ENCODE data around the gene PNMA8B. TPM values are rescaled to one million over a fixed set of nuclear protein-coding genes. Genes with fewer than 3 reads are reported as not detected.

The PNMA8B gene
- polyA plus RNA-seq, 1 donor from 2014 or later = 10.1 TPM

DNA sequence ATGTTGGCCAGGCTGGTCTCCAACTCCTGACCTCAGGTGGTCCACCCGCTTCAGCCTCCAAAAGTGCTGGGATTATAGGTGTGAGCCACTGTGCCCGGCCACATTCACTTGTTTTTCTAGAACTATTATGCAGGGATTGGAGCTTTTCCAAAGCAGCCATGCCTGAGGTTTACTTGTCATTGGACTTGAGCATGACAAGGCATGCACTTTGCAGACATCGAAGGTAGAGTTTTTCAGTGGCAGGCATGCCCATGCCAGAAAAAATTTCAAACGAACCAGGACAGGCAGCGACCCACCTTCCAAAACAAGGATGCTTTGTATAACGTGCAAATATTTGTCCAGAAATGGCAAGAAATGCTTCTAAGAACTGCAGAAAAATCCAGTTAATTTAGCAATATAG lies 42.0 kb downstream of the PNMA8B start:
- Histone ChIP-seq H3K4me2 (ENCODE audit: low read length) (no peak overlapping the region), H3K27ac (ENCODE audit: low read length) (no peak overlapping the region), H3K9me2 (ENCODE audit: insufficient read depth, low read length) (no peaks in the 10 kb centered on the region), H3K4me3 (ENCODE audit: low read length) (no peak overlapping the region), H2AFZ (ENCODE audit: low read depth, low read length) (no peak overlapping the region), H4K20me1 (ENCODE audit: insufficient read depth) (no peaks in the 10 kb centered on the region), H3K27me3 (ENCODE audit: insufficient read depth, low read depth, low read length) (no peaks in the 10 kb centered on the region), H3K79me2 (replicated peaks; ENCODE audit: insufficient read depth, low read length) (no peaks in the 10 kb centered on the region), H3K36me3 (ENCODE audit: insufficient read depth, low read length) (no peaks in the 10 kb centered on the region), H3K9ac (ENCODE audit: low read length) (no peak overlapping the region), H3K9me3 (ENCODE audit: low read length) (no peaks in the 10 kb centered on the region), H3F3A (ENCODE audit: insufficient read depth, low read length, poor library complexity, severe bottlenecking) (no peaks in the 10 kb centered on the region)
- TF ChIP-seq RAD21 (conservative IDR thresholded peaks at IDR 0.05) (no peak), EP300 (conservative IDR thresholded peaks at IDR 0.05; ENCODE audit: poor library complexity, severe bottlenecking) (no peak), POLR2AphosphoS5 (IDR thresholded peaks at IDR 0.05) (no peak), EZH2 (IDR thresholded peaks at IDR 0.05; ENCODE audit: borderline replicate concordance, insufficient read depth, low read length, poor library complexity, severe bottlenecking) (no peak), MXI1 (conservative IDR thresholded peaks at IDR 0.05; ENCODE audit: poor library complexity, severe bottlenecking) (no peak), SMC3 (conservative IDR thresholded peaks at IDR 0.05; ENCODE audit: poor library complexity) (no peak), TAF1 (IDR thresholded peaks at IDR 0.05; ENCODE audit: low read depth) (no peak)
- TF ChIP-seq, protein P1, sequence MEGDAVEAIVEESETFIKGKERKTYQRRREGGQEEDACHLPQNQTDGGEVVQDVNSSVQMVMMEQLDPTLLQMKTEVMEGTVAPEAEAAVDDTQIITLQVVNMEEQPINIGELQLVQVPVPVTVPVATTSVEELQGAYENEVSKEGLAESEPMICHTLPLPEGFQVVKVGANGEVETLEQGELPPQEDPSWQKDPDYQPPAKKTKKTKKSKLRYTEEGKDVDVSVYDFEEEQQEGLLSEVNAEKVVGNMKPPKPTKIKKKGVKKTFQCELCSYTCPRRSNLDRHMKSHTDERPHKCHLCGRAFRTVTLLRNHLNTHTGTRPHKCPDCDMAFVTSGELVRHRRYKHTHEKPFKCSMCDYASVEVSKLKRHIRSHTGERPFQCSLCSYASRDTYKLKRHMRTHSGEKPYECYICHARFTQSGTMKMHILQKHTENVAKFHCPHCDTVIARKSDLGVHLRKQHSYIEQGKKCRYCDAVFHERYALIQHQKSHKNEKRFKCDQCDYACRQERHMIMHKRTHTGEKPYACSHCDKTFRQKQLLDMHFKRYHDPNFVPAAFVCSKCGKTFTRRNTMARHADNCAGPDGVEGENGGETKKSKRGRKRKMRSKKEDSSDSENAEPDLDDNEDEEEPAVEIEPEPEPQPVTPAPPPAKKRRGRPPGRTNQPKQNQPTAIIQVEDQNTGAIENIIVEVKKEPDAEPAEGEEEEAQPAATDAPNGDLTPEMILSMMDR (IDR thresholded peaks at IDR 0.05; ENCODE audit: poor library complexity, severe bottlenecking) = no peak
- TF ChIP-seq, protein P2, sequence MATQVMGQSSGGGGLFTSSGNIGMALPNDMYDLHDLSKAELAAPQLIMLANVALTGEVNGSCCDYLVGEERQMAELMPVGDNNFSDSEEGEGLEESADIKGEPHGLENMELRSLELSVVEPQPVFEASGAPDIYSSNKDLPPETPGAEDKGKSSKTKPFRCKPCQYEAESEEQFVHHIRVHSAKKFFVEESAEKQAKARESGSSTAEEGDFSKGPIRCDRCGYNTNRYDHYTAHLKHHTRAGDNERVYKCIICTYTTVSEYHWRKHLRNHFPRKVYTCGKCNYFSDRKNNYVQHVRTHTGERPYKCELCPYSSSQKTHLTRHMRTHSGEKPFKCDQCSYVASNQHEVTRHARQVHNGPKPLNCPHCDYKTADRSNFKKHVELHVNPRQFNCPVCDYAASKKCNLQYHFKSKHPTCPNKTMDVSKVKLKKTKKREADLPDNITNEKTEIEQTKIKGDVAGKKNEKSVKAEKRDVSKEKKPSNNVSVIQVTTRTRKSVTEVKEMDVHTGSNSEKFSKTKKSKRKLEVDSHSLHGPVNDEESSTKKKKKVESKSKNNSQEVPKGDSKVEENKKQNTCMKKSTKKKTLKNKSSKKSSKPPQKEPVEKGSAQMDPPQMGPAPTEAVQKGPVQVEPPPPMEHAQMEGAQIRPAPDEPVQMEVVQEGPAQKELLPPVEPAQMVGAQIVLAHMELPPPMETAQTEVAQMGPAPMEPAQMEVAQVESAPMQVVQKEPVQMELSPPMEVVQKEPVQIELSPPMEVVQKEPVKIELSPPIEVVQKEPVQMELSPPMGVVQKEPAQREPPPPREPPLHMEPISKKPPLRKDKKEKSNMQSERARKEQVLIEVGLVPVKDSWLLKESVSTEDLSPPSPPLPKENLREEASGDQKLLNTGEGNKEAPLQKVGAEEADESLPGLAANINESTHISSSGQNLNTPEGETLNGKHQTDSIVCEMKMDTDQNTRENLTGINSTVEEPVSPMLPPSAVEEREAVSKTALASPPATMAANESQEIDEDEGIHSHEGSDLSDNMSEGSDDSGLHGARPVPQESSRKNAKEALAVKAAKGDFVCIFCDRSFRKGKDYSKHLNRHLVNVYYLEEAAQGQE (IDR thresholded peaks at IDR 0.05; ENCODE audit: borderline replicate concordance) = no peak

DNA sequence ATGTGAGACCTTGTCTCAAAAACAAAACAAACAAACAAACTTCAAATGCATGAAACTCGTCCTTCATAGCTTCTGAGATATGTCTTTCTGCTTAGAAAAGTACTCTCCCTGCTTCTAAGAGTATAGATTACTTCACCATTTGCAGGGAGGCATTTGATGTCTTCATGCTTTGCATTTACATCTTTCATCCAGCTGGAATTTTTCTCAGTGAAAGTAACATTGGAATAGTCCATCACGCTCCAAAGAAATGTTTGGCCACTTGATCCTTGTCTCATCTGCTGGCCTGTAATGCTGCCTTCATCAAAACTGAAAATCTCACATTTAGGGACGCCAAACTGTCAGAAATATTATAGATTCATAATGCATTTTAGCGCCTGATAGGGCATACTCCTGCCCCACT lies 43.5 kb downstream of the PNMA8B start:
- no peak overlapping the region for H3K9ac ChIP-seq (ENCODE audit: low read length)
- no peaks in the 10 kb centered on the region for H3F3A ChIP-seq (ENCODE audit: insufficient read depth, low read length, poor library complexity, severe bottlenecking)
- TF ChIP-seq, protein P1 (IDR thresholded peaks at IDR 0.05; ENCODE audit: poor library complexity, severe bottlenecking) = no peak
- TF ChIP-seq RAD21 (conservative IDR thresholded peaks at IDR 0.05) (no peak), POLR2AphosphoS5 (IDR thresholded peaks at IDR 0.05) (no peak)
- H3K36me3 ChIP-seq (ENCODE audit: insufficient read depth, low read length) = no peaks in the 10 kb centered on the region
- no peak overlapping the region for H2AFZ ChIP-seq (ENCODE audit: low read depth, low read length)
- no peaks in the 10 kb centered on the region for H3K27me3 ChIP-seq (ENCODE audit: insufficient read depth, low read depth, low read length)
- H3K4me3 ChIP-seq (ENCODE audit: low read length) = no peak overlapping the region
- no peaks in the 10 kb centered on the region for H3K9me3 ChIP-seq (ENCODE audit: low read length)
- H3K27ac ChIP-seq (ENCODE audit: low read length) = no peak overlapping the region
- H3K79me2 ChIP-seq (replicated peaks; ENCODE audit: insufficient read depth, low read length) = no peaks in the 10 kb centered on the region
- H4K20me1 ChIP-seq (ENCODE audit: insufficient read depth) = no peaks in the 10 kb centered on the region
- H3K9me2 ChIP-seq (ENCODE audit: insufficient read depth, low read length) = no peaks in the 10 kb centered on the region
- no peak overlapping the region for H3K4me2 ChIP-seq (ENCODE audit: low read length)

All from neural cell (in vitro differentiated cells).